Measurements from ENCODE around the gene MAML1.

Gene MAML1

GRCh38 chr5:179791881-179792611 is 59.4 kb downstream of the MAML1 start:
- Histone ChIP-seq H3K36me3 (ENCODE audit: insufficient read depth, low read length) (no peaks in the 10 kb centered on the region), H3K4me3 (ENCODE audit: low read length, poor library complexity, severe bottlenecking) (no peak overlapping the region), H4K20me1 (ENCODE audit: insufficient read depth, low read length, poor library complexity, severe bottlenecking) (no peaks in the 10 kb centered on the region), H3K4me1 (ENCODE audit: insufficient read depth, low read length, poor library complexity, severe bottlenecking) (peaks cover 21% of the 10 kb centered on the region), H3K9ac (ENCODE audit: low read depth, low read length, poor library complexity, severe bottlenecking) (no peak overlapping the region), H3F3A (ENCODE audit: low read depth) (no peaks in the 10 kb centered on the region), H3K27me3 (ENCODE audit: insufficient read depth, low read length, poor library complexity, severe bottlenecking) (no peaks in the 10 kb centered on the region), H3K79me2 (ENCODE audit: insufficient read depth, low read length) (no peaks in the 10 kb centered on the region), H3K9me3 (ENCODE audit: insufficient read depth, low read depth, low read length) (no peaks in the 10 kb centered on the region), H3K9me2 (replicated peaks; ENCODE audit: low read depth, low read length) (no peaks in the 10 kb centered on the region), H2AFZ (ENCODE audit: low read length) (no peak overlapping the region), H3K4me2 (ENCODE audit: low read depth, low read length, poor library complexity, severe bottlenecking) (no peak overlapping the region)
- no peak for TF ChIP-seq EZH2phosphoT487 (IDR thresholded peaks at IDR 0.05; ENCODE audit: borderline replicate concordance)
- TF ChIP-seq CTCF (conservative IDR thresholded peaks at IDR 0.05; ENCODE audit: low read length) = no peak

GRCh38 chr5:179792612-179793467 is 60.2 kb downstream of the MAML1 start:
- Histone ChIP-seq H3K4me3 (ENCODE audit: low read length, poor library complexity, severe bottlenecking) (no peak overlapping the region), H3K36me3 (ENCODE audit: insufficient read depth, low read length) (no peaks in the 10 kb centered on the region), H3K4me2 (ENCODE audit: low read depth, low read length, poor library complexity, severe bottlenecking) (peak overlapping the region; percentile 83), H3K9ac (ENCODE audit: low read depth, low read length, poor library complexity, severe bottlenecking) (peak overlapping the region; percentile 45), H2AFZ (ENCODE audit: low read length) (no peak overlapping the region), H3K9me3 (ENCODE audit: insufficient read depth, low read depth, low read length) (no peaks in the 10 kb centered on the region), H3K9me2 (replicated peaks; ENCODE audit: low read depth, low read length) (no peaks in the 10 kb centered on the region), H3K4me1 (ENCODE audit: insufficient read depth, low read length, poor library complexity, severe bottlenecking) (peaks cover 21% of the 10 kb centered on the region), H3K27me3 (ENCODE audit: insufficient read depth, low read length, poor library complexity, severe bottlenecking) (no peaks in the 10 kb centered on the region), H3F3A (ENCODE audit: low read depth) (no peaks in the 10 kb centered on the region), H4K20me1 (ENCODE audit: insufficient read depth, low read length, poor library complexity, severe bottlenecking) (no peaks in the 10 kb centered on the region), H3K79me2 (ENCODE audit: insufficient read depth, low read length) (no peaks in the 10 kb centered on the region)
- no peak for TF ChIP-seq EZH2phosphoT487 (IDR thresholded peaks at IDR 0.05; ENCODE audit: borderline replicate concordance)
- TF ChIP-seq CTCF (conservative IDR thresholded peaks at IDR 0.05; ENCODE audit: low read length) = no peak

- no peaks in the 10 kb centered on the region for H4K20me1 ChIP-seq (ENCODE audit: insufficient read depth, low read length, poor library complexity, severe bottlenecking)
- H3K4me1 ChIP-seq (ENCODE audit: insufficient read depth, low read length, poor library complexity, severe bottlenecking) = peaks cover 21% of the 10 kb centered on the region
- no peak for TF ChIP-seq CTCF (conservative IDR thresholded peaks at IDR 0.05; ENCODE audit: low read length)
- TF ChIP-seq EZH2phosphoT487 (IDR thresholded peaks at IDR 0.05; ENCODE audit: borderline replicate concordance) = no peak
- no peaks in the 10 kb centered on the region for H3F3A ChIP-seq (ENCODE audit: low read depth)
- H3K36me3 ChIP-seq (ENCODE audit: insufficient read depth, low read length) = no peaks in the 10 kb centered on the region
- H3K27me3 ChIP-seq (ENCODE audit: insufficient read depth, low read length, poor library complexity, severe bottlenecking) = no peaks in the 10 kb centered on the region
- peak within 1 kb of the TSS; percentile 83 for H3K4me2 ChIP-seq (ENCODE audit: low read depth, low read length, poor library complexity, severe bottlenecking)
- H3K9me3 ChIP-seq (ENCODE audit: insufficient read depth, low read depth, low read length) = no peaks in the 10 kb centered on the region
- H3K4me3 ChIP-seq (ENCODE audit: low read length, poor library complexity, severe bottlenecking) = peak within 1 kb of the TSS; percentile 63
- no peaks in the 10 kb centered on the region for H3K9me2 ChIP-seq (replicated peaks; ENCODE audit: low read depth, low read length)
- no peak within 1 kb of the TSS for H2AFZ ChIP-seq (ENCODE audit: low read length)
- H3K79me2 ChIP-seq (ENCODE audit: insufficient read depth, low read length) = no peaks in the 10 kb centered on the region
- H3K9ac ChIP-seq (ENCODE audit: low read depth, low read length, poor library complexity, severe bottlenecking) = peak within 1 kb of the TSS; percentile 66
These were observed 61.0 kb downstream of the MAML1 start, which contains the start of gene LTC4S for GRCh38 chr5:179793468-179794139. TSS of gene LTC4S (plus strand) at chr5:179793986. CDS start at chr5:179794081, 95 bp downstream.

All from Loucy (cell line).